Type B pancreatic cell (in vitro differentiated cells): Measurements from ENCODE around the gene NRP2. TPM values are rescaled to one million over a fixed set of nuclear protein-coding genes. Genes with fewer than 3 reads are reported as not detected.

Source experiments
- DNase-seq: peaks from one replicate; pipeline ENCODE4 v3.0.0; 2021; ENCODE audit warnings: mixed read lengths; ENCODE audit not compliant: unreplicated experiment; ENCODE audit errors: extremely low spot score
- H3K27ac Mint-ChIP-seq: 2 replicates; pipeline ENCODE4 v1.8.0; 2021; ENCODE audit warnings: mild to moderate bottlenecking, mixed read lengths
- H3K27me3 Mint-ChIP-seq: 2 replicates; pipeline ENCODE4 v1.8.0; 2021; ENCODE audit warnings: mixed read lengths
- H3K36me3 Mint-ChIP-seq: 2 replicates; pipeline ENCODE4 v1.8.0; 2021; ENCODE audit warnings: mixed read lengths
- H3K4me1 Mint-ChIP-seq: one replicate; pipeline ENCODE4 v1.8.0; 2021; ENCODE audit warnings: mixed read lengths; ENCODE audit not compliant: unreplicated experiment
- H3K4me3 Mint-ChIP-seq: 2 replicates; pipeline ENCODE4 v1.8.0; 2021; ENCODE audit warnings: mild to moderate bottlenecking, mixed read lengths
- H3K9me3 Mint-ChIP-seq: 2 replicates; pipeline ENCODE4 v1.8.0; 2021; ENCODE audit warnings: mixed read lengths
- total RNA-seq: library from RNA; stranded (reverse); gene quantifications from 2 replicates; pipeline ENCODE4 v1.2.1, GENCODE V29; 2021; ENCODE audit warnings: low replicate concordance
- TF ChIP-seq, protein P1 (sequence below): fragments of 200-600 bp; sonication (generic); conservative IDR thresholded peaks from 2 replicates; pipeline ENCODE4 v1.5.0; 2021; ENCODE audit warnings: antibody characterized with exemption, mild to moderate bottlenecking

Gene NRP2
- total RNA-seq, 1 donor from 2014 or later: 109 TPM

DNA sequence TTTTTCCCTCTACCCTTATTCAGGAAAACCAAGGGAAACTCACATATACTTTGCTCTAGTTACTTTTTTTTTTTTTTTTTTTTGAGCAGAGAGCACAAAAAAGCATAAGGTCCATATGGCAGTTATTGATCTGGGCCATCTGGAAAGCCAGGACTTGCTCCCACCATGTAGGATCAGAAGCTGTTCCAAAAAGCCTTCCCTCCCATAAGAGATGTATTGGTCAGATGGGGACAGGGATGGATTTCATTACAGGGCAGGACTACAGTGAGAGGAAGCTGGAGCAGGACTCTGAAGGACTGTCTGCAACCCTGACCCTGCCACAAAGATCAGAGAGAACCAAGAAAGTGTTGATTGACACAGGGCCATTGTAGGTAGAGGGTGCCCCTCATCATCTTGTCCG lies 57.3 kb downstream of the NRP2 start:
- no peak overlapping the region for H3K27ac Mint-ChIP-seq
- peaks cover 46% of the 10 kb centered on the region for H3K36me3 Mint-ChIP-seq
- H3K9me3 Mint-ChIP-seq: no peaks in the 10 kb centered on the region

DNA sequence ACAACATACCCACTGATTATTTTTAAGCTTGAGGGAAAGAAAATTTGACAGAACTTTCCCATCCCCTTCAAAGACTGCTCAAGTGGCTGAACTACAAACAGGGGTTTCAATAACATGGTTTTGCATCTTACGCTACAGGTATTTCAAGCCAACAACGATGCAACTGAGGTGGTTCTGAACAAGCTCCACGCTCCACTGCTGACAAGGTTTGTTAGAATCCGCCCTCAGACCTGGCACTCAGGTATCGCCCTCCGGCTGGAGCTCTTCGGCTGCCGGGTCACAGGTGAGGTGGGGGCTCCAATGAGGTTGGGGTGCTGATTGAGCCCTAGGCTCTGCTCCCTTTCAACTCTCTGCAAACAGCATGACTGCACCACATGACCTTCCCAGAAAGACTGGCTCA lies 58.1 kb downstream of the NRP2 start:
- H3K4me1 Mint-ChIP-seq: peaks cover 26% of the 10 kb centered on the region
- no peak for DNase-seq
- TF ChIP-seq, protein P1, sequence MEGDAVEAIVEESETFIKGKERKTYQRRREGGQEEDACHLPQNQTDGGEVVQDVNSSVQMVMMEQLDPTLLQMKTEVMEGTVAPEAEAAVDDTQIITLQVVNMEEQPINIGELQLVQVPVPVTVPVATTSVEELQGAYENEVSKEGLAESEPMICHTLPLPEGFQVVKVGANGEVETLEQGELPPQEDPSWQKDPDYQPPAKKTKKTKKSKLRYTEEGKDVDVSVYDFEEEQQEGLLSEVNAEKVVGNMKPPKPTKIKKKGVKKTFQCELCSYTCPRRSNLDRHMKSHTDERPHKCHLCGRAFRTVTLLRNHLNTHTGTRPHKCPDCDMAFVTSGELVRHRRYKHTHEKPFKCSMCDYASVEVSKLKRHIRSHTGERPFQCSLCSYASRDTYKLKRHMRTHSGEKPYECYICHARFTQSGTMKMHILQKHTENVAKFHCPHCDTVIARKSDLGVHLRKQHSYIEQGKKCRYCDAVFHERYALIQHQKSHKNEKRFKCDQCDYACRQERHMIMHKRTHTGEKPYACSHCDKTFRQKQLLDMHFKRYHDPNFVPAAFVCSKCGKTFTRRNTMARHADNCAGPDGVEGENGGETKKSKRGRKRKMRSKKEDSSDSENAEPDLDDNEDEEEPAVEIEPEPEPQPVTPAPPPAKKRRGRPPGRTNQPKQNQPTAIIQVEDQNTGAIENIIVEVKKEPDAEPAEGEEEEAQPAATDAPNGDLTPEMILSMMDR: no peak
- H3K27me3 Mint-ChIP-seq: no peaks in the 10 kb centered on the region
- no peaks in the 10 kb centered on the region for H3K9me3 Mint-ChIP-seq
- H3K36me3 Mint-ChIP-seq: peaks cover 52% of the 10 kb centered on the region
- H3K27ac Mint-ChIP-seq: no peak overlapping the region
- H3K4me3 Mint-ChIP-seq: no peak overlapping the region

More for the DNA sequence above, 57.3 kb downstream of the NRP2 start:
- H3K4me1 Mint-ChIP-seq: peaks cover 24% of the 10 kb centered on the region
- TF ChIP-seq, protein P1: no peak
- DNase-seq: no peak
- H3K27me3 Mint-ChIP-seq: no peaks in the 10 kb centered on the region
- H3K4me3 Mint-ChIP-seq: no peak overlapping the region

DNA sequence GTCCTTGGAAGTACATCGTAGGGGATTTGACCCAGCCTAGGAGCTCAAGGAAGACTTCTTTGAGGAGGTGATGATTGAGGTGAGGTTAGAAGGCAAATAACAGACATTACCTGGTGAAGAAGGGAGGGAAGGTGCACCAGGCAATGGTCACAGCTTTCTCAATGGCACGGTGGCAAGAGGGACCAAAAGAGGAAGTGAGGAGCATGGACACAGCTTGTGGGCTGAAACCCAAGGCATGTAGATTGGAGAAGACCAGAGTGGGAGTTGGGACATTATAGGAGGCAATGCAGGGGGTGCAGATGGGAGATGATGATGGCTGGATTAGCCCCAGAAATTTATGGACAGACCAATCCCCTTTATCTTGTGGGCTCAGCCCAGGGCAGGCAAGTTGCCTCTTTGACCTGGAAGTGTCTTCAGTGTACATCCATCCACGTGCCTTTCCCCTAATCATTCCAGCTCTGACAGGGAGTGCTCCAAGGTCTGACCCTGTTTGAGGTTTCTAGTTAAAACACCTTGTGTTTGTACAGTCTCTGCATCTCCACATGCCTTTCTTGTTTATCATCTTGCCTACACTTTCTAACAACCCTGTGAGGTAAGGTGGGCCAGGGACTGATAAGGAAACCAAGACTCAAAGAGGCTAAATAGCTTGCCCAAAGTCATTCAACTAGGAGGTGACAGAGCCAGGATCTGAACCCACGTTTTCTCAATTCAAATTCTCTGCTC lies 59.1 kb downstream of the NRP2 start:
- Mint-ChIP-seq H3K27ac (no peak overlapping the region), H3K9me3 (no peaks in the 10 kb centered on the region), H3K4me3 (no peak overlapping the region), H3K36me3 (peaks cover 53% of the 10 kb centered on the region), H3K4me1 (peaks cover 34% of the 10 kb centered on the region), H3K27me3 (no peaks in the 10 kb centered on the region)
- TF ChIP-seq, protein P1: no peak
- no peak for DNase-seq

DNA sequence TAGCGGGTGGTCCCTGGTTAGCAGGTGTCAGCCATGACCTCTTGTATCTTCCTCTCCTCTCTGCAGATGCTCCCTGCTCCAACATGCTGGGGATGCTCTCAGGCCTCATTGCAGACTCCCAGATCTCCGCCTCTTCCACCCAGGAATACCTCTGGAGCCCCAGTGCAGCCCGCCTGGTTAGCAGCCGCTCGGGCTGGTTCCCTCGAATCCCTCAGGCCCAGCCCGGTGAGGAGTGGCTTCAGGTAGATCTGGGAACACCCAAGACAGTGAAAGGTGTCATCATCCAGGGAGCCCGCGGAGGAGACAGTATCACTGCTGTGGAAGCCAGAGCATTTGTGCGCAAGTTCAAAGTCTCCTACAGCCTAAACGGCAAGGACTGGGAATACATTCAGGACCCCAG lies 60.8 kb downstream of the NRP2 start:
- H3K4me3 Mint-ChIP-seq: no peak overlapping the region
- H3K4me1 Mint-ChIP-seq: peaks cover 36% of the 10 kb centered on the region
- H3K27me3 Mint-ChIP-seq: no peaks in the 10 kb centered on the region
- H3K9me3 Mint-ChIP-seq: no peaks in the 10 kb centered on the region
- H3K27ac Mint-ChIP-seq: no peak overlapping the region
- peaks cover 50% of the 10 kb centered on the region for H3K36me3 Mint-ChIP-seq
- TF ChIP-seq, protein P1: no peak
- no peak for DNase-seq

DNA sequence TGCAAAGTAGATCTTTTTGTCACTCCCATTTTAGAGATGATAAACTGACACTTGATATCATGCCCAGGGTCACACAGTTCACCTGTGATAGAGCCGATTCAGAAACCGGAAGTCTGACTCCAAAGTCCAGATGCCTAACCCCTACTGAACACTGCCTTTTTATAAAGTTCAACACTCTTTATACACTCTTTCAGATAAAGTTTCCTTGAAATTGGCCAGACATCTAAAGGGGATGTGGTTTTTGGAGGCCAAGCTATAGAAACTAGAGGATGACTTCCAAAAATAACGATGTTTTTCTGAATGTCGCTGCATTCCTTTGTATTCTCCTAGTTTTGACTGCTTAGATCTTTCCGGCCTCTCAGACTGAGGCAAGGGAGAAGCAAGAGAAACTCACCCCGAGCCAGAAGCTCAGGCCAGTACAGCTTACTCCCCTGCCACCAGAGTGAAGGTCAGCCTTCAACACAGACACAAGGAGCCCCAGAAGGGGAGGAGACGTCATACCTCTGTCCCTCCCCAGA lies 61.8 kb downstream of the NRP2 start:
- peaks cover 40% of the 10 kb centered on the region for H3K4me1 Mint-ChIP-seq
- DNase-seq: no peak
- no peaks in the 10 kb centered on the region for H3K9me3 Mint-ChIP-seq
- peaks cover 55% of the 10 kb centered on the region for H3K36me3 Mint-ChIP-seq
- H3K27me3 Mint-ChIP-seq: no peaks in the 10 kb centered on the region
- H3K4me3 Mint-ChIP-seq: no peak overlapping the region
- H3K27ac Mint-ChIP-seq: no peak overlapping the region
- TF ChIP-seq, protein P1: no peak
